HG03439 (cell line): ENCODE results near the gene TBXAS1.

Experiments used
- ATAC-seq: cut with Tn5 transposase; IDR thresholded peaks from one replicate; pipeline ENCODE4 v1.9.1; 2021; ENCODE audit warnings: mild to moderate bottlenecking, moderate library complexity; ENCODE audit not compliant: unreplicated experiment

Gene TBXAS1

DNA sequence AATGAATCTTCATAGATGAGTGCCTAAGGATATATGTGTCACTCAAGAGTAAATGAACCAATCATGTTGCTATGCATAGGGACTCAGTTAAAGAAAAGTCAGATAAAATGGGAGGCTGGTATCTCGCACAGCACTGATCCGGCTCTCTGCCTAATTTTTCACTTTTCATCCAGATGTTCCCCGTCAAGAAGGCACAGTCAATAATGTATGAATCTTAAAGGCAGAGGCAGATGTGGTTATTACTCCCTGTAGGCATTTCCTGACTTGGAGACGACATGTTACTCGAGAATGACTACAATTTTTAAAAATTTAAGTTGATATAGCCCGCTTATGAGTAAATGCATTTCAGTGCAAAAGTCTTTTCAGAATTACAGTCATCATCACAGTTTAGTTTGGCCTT lies 113.6 kb downstream of the TBXAS1 start:
- ATAC-seq: no peak

DNA sequence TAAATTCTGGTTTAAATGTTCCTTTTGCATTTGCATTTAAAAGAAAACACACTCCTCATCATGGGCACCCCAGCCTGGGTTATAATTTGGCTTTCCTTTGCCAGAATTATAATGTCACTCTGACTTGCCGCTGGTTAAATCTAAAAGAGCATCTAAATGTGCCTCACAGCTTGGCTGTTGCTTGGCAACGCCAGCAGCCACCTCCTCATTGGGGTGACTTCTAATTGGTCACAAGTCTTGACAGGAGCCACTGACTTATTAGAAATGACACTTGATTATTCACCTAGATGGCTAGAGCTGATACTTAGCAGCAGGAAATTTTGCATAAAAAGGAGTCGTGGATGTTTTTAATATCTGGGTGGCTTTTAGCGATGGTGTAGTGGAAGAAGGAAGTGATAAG lies 114.3 kb downstream of the TBXAS1 start:
- ATAC-seq: no peak

- ATAC-seq: no peak
Measured at GRCh38 chr7:139944248-139944647, 115.2 kb downstream of the TBXAS1 start.

DNA sequence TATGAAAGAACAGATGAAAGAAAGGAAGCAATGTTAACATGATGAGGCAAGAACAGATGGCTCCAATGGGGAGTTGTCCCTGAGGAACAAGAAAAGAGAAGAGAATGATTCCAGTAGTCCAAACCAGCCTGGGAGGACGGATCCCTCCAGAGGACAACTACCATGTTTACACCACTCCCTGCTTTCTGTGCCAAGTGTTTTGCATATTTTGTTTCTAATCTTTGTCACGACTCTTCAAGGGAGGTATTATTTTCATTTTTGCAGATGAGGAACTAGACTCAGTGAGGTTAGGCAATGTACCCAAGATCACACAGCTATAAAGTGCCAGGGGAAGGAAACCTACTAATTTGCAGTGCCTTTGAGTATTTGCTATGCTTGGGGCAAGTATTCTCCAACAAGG lies 117.5 kb downstream of the TBXAS1 start:
- no peak for ATAC-seq

GRCh38 chr7:139947021-139947420 lies 118.0 kb downstream of the TBXAS1 start:
- no peak for ATAC-seq

DNA sequence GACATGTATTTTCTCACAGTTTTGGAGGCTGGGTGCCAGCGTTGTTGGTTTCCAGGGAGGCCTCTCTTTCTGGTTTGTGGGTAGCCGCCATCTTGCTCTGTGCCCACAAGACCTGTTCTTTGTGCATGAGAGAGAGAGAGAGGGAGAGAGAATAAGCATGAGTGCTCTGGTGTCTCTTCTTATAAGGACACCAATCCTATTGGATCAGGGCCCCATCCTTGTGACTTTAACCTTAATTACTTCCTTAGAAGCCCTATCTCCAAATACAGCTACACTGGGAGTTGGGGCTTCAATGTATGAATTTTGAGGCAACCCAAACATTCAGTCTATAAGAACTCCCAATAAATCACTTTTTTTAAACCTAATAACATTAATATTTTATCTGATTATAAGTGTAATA lies 119.1 kb downstream of the TBXAS1 start:
- no peak for ATAC-seq

- no peak for ATAC-seq
Measured at GRCh38 chr7:139948587-139949335, 119.7 kb downstream of the TBXAS1 start.

DNA sequence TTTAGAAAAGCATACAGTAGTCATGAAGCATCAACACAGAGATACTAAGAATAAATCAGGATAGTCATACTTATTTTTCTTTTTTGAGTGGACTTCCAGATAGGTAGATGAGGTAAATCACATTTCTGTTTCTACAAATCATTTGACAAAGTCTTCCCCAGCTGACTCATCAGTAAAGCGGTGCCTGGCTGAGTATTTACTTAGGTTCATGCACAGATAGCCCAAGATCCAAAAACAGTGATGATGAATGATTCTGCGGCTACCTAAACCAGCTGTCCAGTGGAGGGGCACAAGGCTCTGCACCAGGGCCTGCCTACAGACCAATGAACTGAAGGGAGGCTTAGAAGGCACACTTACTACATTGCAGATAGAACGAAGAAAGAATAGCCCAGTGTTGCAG lies 120.6 kb downstream of the TBXAS1 start:
- ATAC-seq: no peak

- no peak for ATAC-seq
Measured at GRCh38 chr7:139950881-139951525, 121.9 kb downstream of the TBXAS1 start.

DNA sequence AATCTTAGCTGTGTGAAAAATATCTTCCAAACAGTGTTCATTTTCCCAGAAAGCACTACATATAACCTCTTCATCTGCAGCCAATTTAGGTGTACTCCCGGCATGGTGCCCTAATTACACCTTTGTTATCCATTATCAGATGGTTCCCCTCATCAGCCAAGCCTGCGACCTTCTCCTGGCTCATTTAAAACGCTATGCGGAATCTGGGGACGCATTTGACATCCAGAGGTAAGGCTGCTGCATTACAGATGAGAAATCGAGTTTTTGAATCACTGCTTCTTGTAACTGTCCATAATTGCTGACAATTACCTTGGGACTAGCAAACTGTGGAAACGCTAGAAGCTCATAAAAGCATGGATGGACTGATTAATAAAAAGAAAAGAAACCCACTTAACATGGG lies 124.2 kb downstream of the TBXAS1 start:
- no peak for ATAC-seq

DNA sequence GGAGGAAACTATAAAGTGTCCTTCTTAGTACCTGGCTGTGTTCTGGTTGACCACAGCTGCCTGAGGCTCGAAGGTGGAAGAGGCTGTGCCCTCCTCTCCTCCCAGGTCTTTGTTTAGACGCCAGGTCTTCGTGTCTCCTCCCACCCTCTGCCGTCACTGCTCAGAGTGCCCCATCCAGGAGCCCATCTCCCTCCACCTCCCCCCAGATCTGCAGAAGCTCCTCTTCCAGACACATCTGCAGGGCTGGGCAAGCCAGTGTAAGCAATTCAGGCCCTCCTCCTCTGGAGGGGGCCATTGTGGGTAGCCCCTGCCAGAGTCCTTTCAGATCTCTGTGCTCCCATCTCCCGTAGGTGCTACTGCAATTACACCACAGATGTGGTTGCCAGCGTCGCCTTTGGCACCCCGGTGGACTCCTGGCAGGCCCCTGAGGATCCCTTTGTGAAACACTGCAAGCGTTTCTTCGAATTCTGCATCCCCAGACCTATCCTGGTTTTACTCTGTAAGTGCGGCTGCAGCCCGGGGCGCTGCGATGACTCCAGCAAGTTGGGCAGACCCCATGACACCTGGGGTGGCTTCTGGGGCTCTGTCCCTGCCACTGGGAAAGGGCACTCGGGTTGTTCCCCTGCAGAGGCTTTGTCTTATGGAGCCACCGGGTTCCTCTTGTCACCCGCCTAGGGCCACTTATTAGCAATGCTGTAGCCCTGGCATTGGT lies 126.2 kb downstream of the TBXAS1 start:
- ATAC-seq: no peak

DNA sequence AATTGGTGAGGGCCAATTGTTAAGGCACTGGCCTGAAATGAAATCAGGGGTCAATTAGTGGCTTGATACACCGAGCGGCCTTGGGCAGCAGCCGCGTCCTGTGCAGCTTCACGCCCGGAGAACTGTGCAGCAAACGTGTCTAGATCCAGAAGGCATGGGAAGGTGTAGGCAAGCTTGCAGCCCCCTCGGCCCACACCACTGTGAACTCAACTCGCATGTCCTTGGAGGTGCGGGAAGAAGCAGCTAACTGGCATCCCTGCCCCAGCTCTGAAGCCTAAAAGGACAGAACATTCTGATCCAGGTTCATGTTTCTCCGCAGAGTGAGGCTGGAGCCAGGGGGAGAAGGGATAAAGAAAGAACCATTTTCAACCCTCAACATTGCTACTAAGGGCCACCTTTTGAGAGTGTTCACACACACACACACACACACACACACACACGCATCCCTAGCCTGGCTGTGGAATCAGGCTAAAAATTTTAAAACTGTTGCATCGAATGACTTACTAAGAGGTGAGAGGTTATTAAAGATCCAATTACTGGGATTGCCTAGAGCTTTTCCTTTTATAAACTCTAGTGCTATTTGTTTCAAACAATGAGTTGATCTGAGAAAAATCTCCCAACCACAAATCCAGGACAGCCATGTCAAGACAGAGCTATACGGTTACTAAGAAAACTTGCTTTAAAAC lies 129.7 kb downstream of the TBXAS1 start:
- ATAC-seq: no peak

GRCh38 chr7:139959285-139959628 lies 130.2 kb downstream of the TBXAS1 start:
- ATAC-seq: no peak

GRCh38 chr7:139959718-139960117 lies 130.7 kb downstream of the TBXAS1 start:
- no peak for ATAC-seq

DNA sequence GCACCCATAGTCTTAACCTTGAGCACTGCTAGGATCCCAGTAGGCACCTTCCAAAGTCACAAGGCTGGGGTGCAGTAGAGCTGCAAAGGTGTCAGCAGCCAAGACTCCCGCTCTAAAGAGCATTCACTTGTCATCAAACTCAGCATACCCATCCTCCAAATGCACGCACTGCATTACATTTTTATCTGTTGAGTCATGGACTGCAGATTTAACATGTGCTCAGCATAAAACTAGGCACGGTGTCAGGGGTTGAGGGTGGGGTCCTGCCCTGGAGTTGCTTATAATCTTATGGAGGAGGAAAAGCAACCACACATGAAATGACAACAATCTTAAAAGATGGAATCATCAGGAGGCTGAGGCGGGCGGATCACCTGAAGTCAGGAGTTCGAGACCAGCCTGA lies 131.1 kb downstream of the TBXAS1 start:
- ATAC-seq: no peak

- no peak for ATAC-seq
Measured at GRCh38 chr7:139965942-139966628, 137.0 kb downstream of the TBXAS1 start.

DNA sequence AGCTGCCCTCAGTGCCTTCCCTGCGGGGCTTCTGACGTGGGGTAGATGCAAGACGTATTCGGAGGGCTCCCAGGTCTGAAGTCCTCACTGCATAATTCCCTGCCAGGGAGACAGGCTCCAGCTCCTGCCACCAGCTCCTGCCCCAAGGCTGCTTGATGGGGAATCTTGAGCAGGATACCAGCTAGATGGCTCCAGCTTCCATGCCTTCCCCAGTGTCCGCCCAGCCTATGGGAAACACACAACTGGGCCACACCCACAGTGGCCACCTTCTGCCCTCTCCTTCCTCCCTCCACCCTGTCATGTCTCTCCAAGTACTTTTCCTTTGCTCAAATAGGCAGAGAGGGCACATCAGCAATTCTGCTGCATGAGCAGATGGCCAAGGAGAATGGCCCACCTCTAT lies 137.9 kb downstream of the TBXAS1 start:
- no peak for ATAC-seq

DNA sequence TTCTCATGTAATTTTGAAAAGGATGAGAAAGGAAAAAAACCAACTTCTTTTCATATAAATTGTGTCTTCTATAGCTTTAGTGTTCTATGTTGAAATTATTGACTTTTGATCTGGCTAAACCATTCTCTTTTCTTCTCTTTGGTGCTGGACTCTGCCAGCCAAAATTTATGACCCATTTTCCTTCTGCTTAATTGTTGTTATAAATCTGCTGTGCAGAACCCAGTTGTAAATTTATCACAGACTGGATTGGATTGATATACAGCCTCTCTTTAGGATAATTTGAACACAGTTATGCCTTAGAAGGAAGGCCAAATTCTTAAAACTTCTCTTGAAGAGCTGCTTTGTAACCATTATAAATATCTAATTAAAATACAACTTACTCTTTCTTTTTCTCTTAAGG lies 139.9 kb downstream of the TBXAS1 start:
- ATAC-seq: no peak

DNA sequence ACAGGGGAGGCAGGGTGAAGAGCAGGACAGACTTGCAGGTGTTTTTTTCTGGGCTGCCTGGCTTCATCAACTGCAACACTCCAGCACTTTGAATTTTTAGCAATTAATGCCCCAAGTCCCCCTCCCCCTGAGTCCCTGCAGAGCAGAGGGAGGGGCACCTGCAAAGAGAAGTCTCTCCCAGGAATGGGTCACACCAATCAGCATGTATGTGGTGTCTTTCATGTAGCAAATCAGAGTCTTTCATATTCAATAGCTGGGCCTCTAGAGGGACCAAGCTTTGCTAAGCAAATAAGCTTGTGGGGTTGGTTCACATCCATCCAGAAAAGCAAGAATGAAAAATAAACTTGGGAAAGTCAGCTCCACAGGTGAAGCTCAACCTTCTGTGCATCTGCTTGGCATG lies 143.0 kb downstream of the TBXAS1 start:
- no peak for ATAC-seq

DNA sequence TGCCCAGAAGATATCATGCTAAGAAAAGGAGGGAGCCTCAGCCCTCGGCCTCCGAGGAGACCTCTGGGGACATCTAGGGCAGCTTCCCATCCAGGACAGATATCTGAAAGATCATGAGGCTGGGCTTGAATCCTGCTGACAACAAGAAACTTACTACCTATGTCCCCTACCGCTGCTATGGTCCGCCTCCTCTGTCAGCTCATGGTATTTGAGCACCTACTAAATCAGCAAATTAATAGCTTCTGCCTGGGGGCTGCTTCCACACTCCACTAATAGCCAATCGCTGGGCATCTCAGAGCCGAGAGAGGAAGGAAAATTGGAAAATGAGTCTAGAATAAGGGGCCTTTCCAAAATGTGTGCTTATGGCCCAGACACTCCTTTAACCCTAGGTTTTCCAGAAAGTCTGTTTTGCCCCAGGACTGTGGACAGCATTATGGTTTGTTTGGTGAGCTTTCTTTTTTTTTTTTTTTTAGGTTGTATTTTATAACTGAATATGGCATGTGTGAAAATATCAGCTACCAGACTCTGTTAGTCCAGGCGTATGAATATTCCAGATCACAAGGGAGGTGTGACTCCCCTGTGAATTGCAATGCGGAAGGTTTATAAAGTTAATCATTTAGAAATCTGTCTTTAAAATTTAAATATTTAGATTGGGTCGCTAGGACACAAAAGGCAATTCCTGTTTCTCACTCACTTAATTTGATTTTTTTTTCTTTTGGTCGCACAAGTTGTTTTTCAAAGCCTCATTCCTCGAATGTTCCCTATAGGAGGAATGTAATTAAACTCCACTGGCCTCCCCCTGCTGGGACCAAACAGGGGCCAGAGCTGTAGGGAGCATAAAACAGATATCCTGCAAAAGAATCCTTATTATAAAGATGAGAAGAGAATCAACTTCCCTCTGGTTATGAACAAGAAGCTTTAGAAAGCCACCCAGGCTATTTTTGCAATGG lies 144.3 kb downstream of the TBXAS1 start:
- ATAC-seq: no peak
